NCI-H510A treated with DMSO at 0.1 percent for 48 hours (cell line): Measurements from ENCODE around the gene MOB4.
"Not testable (repeated sequence)": the region's sequence is repeated elsewhere in the genome, so short reads cannot be mapped to it uniquely, and the experiment has no call there.

Experiments
- DNase-seq: peaks from one replicate; lab custom pipeline; 2025; lab: John Stamatoyannopoulos, UW

MOB4 gene

DNA sequence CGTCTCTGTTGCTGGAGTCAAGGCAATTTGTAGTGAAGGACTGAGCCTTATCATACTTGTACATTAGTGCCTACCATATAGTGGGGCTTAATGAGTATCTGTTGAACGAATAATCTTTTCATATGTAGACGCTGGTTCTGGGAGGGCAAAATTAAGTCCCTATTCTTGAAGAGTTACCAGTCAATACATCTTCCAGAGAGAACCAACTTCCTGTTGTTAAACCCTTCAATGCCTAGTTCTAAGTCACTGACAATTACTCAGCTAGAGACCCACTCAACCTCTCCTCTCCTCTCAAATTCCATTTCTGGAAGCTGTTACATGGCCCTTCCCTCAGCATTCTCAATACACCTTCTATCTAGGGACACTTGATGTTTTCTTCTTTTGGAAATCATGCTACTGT is 1.1 kb upstream of the MOB4 start:
- DNase-seq = peak; percentile 26

DNA sequence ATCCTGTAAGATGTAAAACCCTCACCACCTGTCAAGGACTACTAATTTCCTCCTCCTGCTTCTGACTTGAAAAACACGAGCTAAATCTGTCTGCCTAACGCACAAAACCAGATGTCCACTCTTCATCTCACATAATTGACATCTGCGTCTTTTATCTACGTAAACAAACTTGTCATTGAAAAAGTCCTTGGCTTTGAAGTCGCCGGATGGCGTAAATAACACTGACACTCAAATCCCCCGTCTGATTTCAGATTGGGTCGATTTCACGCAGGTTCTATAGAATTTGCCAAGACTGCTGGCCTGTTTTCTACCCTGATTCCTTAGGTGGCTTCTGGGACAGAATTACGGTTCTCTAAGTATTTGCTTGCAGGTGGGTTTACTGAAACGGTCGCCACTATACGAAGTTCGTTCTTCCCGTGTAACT is 539 bp upstream of the MOB4 start:
- peak; percentile 78 for DNase-seq

DNA sequence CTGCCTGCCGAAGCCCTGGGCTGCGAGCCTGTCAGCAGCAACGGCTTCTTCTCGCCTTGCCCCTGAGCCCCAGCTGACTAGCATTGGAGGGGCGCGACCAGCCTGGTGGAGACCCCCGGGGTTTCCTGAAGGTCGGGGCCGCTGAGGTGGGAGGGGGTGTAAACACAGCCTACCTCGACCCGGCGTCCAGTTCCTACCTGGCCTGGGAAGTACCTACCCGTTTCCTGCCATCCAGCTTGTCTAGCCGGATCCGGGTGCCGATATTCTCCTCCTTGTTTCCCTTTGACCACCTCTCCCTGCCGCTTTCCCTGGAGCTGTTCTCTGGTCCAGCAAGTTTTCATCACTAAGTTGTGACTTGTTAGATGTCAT is 511 bp downstream of the MOB4 start:
- peak; percentile 27 for DNase-seq

DNA sequence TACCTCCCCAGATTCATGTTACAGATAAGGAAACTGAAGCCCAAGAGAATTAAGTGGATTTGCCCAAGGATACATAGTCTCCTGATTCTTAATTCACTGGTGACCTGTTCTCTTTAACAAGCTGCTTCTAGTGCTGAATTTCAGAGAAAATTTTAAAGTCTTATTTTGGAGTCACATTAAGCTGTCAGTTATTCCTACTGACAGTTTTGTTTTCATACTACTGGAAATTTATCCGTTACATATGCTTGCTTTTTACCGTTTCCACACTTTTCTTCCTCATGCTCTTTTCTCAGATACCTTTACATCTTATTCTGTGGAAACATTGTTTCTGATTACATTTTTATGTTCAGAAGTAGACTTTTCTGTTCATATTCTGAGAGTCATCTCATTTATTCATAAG is 1.3 kb downstream of the MOB4 start:
- DNase-seq = no peak

DNA sequence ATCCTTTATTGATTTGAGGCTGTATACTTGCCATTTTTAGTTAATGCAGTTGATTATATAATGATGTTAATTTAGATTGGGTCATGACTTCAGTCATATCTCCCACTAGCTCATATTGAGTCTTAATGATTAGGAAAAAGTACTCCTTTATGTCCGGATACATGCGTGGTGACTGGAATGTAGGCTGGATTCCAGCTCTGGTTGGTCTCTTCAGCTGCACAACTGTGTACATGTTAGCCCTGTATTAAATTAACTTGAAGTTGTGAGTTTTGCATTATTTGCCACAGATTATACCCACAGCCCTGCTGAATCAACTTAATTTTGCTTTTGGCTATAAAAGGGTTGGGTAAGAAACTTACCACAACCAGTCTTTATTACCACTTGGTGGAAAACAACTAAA is 22.5 kb downstream of the MOB4 start:
- no peak for DNase-seq

DNA sequence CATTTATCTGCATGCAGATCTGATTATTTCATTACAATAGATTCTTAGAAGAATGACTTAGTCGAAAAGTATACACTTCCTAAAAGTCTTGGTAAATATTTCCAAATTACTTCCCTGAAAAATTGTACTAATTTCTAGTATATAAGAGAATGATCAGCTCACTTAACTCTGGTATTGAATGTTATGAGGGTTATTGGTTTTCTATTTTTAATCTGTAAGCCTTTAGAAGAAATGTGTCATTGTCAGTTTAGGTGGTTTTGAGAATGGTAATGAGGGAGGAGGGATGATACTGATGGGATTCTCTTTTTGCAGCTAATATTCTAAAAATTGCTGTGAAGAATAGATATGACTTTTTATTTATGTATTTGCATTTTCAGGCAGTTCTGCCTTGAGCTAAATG is 23.9 kb downstream of the MOB4 start:
- DNase-seq = no peak

DNA sequence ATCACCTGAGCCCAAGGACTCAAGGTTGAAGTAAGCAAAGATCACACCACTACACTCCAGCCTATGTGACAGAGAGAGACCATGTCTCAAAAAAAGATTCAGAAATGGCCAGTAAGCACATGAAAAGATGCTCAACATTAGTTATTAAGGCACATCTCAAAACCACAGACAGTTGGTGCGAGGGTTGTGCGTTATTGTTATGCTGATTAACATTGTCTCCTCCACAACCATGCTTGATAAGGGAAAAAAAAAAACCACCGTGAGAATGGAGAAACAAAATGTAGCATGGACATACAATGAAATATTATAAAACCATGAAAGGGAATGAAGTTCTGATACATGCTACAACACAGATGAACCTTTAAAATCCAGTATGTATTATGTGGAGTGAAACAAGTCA is 27.3 kb downstream of the MOB4 start:
- no peak for DNase-seq

DNA sequence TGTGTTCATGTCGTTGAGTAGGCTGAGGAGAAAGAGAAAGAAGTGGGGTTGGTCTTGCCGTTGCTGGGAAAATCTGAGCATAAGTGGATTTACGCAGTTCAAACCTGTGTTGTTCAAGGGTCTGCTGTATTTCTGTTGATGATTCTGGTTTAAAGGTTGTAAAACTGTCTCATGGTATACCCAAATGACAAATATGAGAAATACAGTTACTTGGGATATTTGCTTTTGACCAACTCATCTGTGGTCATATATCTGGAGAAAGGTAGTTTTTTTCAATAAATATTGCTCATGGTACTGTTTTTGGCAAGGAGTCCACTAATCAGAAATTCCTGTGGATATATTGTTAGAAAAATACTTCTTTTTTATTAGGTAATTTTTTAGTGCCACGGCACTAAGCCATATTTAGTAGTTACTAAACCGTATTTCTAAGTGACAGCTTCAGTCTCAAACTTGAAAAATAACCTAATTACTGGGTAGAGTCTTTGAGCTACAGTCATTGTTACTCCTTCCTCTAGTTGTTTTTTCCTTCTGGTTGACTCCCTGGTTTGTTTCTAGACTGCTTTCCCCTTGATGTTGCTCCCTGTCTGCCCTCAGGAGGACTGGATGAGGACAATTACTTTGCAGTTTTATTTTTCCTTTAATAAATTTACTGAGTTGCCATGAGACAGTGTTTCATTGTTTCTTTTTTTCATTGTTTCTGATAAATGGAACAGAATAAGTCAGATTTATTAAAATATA is 31.5 kb downstream of the MOB4 start:
- DNase-seq = no peak

DNA sequence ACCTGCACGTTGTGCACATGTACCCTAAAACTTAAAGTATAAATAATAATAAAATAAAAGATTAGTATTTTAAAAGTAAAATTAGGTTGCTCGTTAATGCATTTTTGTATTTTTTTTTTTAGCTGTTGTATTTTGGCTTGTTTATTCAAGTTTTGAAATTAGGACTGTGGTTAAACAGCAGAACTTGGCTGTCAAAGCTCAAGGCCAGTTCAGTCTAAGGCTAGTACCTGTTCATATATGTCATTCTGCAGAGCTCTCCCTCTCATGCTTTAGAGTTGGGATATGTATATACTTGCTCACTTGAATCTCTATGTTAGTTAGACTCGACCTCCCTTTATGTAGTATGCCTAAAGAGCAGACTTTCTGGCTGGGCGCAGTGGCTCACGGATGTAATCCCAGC is 32.7 kb downstream of the MOB4 start:
- DNase-seq = no peak

DNA sequence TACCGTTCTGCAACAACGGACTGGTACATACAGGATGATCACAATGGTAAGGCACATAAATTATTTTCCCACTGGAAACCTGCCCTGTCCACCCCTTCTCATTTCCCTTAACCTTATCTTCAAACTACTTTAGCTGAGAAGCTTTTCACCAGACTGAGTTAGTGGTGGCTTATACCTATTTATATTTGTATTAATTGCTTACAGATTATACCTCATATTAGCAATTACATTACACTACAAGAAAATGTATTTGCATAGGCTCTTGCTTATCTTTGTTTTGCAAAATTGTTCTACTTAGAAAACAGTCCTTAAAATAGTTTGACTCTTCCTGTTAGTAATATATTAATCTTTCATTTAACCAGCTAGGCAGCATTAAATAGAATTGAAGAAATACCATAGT is 35.4 kb downstream of the MOB4 start:
- DNase-seq = not testable (repeated sequence)

DNA sequence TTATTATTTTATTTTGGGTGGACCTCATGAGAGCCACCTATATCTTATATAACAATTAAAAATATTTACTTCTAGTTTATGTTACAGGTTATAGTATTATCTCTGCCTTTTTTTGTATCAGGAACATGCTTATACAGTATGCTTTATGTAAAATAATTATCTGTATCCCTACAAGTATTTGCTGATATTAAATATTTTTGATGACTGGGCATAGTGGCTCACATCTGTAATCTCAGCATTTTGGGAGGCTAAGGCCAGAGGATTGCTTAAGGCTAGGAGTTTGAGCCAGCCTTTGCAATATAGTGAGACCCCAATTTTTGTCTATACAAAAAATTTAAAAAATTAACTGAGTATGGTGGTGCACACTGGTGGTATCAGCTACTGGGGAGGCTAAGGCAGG is 39.6 kb downstream of the MOB4 start:
- DNase-seq = no peak

DNA sequence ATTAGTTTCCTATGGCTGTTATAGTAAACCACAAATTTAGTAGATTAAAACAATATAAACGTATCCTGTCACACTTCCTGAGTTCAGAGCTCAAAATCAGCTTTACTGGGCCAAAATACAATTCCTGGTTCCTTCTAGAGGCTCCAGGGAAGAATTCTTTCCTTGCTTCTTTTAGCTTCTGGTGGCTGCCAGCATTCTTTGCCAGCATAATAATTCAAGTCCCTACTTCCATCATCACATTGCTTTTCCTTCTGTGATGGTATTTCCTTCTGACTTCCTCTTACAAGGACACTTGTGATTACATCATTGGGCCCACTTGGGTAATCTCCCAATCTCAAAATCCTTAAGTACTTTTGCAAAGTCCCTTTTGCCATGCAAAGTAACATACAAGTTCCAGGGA is 40.6 kb downstream of the MOB4 start:
- DNase-seq = no peak

DNA sequence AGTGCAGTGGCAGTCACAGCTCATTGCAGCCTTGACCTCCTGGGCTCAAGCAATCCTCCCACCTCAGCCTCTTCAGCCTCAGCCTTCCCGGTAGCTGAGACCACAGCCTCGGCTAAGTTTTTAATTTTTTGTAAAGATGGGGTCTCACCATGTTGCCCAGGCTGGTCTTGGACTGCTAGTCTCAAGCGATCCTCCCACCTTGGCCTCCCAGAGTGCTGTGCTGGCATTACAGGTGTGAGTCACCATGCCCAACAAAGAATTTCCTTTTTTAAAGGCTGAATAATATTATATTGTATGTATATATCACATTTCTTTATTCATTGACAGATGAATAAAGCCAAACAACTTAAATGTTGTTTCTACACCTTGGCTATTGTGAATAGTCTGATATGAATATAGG is 42.5 kb downstream of the MOB4 start:
- no peak for DNase-seq

DNA sequence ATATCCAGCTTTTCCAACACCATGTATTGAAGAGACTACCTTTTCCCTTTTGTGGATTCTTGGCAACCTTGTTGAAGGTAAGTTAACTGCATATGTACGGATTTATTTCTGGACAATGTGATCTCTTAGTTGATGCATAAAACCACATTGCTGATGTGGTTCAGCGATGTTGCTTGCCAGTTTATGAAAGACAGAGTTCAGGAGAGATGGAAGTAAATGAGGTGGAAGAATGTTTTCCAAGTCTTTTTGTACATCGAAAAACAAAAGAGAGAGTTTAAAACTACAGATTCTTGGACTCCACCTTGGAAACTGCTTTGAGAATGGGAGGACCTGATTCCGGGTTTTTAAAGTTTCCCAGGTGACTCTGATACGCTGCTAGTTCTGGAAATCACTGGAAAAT is 43.8 kb downstream of the MOB4 start:
- DNase-seq = no peak

DNA sequence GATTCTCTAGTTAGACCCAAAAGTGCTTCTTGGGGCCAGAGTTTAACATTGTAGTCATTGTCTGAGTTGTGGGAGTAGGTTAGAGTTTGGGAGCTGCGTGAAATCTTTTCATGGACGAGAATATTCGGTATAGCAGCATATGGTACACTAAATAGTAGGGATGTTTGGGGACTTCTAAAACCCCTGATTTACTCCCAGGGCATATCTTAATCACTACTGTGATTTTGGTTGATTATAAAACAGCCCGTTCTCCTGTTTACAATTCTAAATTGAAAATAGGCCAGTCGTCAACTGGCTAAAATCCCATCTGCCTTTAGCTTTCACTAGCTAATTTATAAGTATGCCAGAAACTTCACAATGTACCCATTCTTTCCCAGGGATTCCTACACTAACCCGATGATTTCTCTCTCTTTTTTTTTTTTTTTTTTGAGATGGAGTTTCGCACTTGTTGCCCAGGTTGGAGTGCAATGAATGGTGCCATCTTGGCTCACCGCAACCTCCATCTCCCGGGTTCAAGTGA is 44.3 kb downstream of the MOB4 start:
- no peak for DNase-seq

DNA sequence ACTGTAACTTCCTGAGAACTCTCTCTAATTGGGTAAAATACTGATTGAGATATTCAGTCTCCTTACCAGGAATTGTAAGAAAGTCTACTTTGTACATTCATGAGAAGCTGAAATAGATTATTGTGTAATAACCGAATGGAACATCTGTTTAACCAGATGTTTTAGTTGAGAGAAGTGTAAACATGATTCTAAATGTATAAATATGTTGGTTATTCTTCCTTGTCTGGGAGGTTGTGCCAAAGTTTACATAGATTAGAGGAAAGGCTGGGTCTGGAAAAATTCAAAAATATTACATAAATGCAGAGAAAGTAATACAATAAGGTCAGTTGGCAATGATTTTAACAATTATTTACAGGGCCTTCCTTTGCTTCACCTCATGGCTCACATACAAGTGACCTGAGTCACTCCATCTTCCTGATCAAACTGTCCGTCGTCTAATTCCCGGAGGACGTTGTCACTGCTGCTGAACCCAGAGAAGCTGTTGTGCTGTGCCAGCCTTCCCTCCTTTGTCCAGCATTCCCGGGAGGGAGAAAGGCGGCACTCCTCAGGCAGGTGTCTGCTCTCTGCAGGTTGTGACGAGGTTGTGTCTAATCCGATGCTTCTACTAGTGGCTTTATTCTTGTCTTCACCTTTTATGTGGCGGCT is 55.9 kb downstream of the MOB4 start:
- no peak for DNase-seq

DNA sequence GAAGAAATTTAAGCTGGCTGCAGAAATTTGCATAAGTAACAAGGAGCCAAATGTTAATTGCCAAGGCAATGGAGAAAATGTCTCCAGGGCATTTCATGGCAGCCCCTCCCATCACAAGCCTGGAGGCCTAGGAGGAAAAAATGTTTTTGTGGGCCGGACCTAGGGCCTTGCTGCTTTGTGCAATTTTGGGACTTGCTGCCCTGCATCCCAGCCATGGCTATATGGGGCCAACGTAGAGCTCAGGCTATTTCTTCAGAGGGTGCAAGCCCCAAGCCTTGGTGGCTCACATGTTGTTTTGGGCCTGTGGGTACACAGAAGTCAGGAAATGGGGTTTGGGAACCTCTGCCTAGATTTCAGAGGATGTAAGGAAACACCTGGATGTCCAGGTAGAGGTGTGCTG is 57.7 kb downstream of the MOB4 start:
- no peak for DNase-seq

DNA sequence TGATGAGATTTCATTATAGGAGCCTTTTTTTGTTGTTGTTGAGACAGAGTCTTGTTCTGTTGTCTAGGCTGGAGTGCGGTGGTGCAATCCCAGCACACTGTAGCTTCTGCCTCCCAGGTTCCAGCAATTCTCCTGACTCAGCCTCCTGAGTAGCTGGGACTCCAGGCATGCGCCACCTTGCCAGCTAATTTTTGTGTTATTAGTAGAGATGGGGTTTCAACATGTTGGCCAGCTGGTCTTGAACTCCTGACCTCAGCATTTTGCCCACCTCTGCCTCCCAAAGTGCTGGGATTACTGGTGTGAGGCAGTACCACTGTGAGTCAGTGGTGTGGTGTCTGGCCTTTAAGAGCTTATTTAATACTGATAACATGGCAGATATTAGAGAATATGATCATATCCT is 60.1 kb downstream of the MOB4 start:
- DNase-seq = no peak

DNA sequence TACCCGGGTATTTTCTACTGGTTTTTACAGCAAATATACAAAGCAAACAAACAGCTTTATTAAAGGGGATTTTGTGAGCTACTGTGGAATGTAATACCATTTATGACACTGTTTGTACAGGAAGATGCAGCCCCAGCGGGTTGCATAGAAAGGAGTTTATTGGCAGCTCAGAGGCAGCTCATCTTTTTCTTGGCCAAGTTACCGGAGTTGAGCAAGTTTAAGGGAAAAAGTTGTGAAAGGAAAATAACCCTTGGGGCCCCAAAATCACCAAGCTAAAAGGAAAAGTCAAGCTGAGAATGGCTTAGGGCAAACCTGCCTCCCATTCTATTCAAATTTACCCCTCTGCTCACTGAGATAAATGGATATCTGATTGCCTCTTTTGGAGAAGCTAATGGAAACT is 60.8 kb downstream of the MOB4 start:
- no peak for DNase-seq

DNA sequence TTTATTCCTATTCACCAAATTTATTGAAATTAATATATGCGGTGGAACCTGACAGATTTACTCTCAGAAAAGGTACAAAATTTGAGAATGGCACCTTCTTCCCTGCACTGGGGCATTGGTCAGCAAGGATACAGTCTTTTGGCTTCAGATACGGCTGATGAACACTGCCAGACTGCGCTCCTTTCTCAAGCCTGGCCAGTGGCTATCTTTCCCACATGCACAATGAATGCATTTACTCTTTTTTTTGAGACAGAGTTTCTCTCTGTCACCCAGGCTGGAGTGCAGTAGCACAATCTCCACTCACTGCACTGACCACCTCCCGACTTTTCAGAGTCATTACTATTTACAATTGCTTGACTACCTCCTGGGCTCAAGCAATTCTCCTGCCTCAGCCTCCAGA is 61.6 kb downstream of the MOB4 start:
- no peak for DNase-seq

DNA sequence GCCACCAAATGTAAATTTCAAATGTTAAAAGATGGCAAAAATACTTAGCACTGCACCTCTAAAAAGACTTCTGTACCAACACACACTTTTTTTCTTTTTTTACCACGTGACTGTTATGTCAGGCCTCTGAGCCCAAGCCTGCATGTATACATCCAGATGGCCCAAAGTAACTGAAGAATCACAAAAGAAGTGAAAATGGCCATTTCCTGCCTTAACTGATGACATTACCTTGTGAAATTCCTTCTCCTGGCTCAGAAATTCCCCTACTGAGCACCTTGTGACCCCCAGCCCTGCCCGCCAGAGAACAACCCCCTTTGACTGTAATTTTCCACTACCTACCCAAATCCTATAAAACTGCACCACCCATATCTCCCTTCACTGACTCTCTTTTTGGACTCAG is 62.4 kb downstream of the MOB4 start:
- not testable (repeated sequence) for DNase-seq

DNA sequence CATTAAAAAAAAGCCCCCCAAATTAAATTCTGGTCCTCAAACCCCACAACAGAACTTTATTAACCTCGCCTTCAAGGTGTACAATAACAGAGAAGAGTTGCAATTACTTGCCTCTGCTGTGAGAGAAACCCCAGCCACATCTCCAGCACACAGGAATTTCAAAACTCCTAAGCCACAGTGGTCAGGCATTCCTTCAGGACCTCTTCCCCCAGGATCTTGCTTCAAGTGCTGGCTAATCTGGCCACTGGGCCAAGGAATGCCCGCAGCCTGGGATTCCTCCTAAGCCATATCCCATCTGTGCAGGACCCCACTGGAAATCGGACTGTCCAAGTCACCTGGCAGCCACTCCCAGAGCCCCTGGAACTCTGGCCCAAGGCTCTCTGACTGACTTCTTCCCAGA is 64.3 kb downstream of the MOB4 start:
- not testable (repeated sequence) for DNase-seq

DNA sequence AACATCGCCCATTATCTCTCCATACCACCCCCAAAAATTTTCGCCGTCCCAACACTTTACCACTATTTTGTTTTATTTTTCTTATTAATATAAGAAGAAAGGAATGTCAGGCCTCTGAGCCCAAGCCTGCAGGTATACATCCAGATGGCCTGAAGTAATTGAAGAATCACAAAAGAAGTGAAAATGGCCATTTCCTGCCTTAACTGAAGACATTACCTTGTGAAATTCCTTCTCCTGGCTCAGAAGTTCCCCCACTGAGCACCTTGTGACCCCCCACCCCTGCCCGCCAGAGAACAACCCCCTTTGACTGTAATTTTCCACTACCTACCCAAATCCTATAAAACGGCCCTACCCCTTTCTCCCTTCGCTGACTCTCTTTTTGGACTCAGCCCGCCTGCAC is 71.4 kb downstream of the MOB4 start:
- not testable (repeated sequence) for DNase-seq
